ENCODE measurements around the gene SOX21. TPM values are rescaled to one million over a fixed set of nuclear protein-coding genes. Genes with fewer than 3 reads are reported as not detected.

Gene SOX21
- total RNA-seq = not detected
- not detected for total RNA-seq (2013)

DNA sequence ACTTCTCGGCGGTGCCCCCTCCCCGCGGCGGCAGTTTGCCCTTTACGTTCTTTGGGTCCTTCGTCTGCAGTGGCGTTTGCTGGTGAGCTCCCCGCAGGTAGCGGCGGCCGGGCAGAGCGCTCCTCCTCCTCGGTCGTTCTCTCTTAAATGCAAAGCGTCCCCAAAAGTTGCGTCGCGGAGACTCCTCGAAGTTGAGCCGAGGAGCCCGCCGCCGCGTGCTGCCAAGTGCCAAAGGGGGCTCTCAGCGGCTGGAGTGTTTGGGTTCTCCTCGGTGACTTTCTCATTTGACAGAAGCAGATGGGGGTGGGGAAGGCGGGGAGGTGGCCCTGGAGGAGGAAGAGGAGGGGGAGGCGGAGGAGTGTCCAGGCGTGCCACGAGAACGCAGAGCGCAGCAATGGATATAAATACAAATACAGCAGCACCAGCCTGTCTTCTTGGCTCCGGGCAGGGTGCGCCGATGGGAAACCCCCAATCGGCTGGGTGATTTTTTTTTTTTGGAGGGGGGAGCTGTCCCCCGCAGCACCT, at the start of gene SOX21:
Gene SOX21, minus strand, starts transcription at position 259 of the 525 bp plus-strand sequence. CDS start 496 bp downstream, outside the sequence.
- H3K27me3 ChIP-seq (ENCODE audit: control insufficient read depth, insufficient read depth, low read length) = peaks cover 38% of the 10 kb centered on the region
- Mint-ChIP-seq H3K9me3 (no peaks in the 10 kb centered on the region), H3K36me3 (no peaks in the 10 kb centered on the region), H3K27ac (no peak within 1 kb of the TSS), H3K27me3 (ENCODE audit: low read depth in 2 of 2) (peaks cover 43 to 69% of the 10 kb centered on the region in 2 donors), H3K4me3 (peak within 1 kb of the TSS; percentile 17), H3K4me1 (peaks cover 6 to 7% of the 10 kb centered on the region in 2 donors)
- 2% methylated on average over 38 of the region's 38 CpGs for WGBS (ENCODE audit: insufficient coverage)
- TF ChIP-seq, protein P1, sequence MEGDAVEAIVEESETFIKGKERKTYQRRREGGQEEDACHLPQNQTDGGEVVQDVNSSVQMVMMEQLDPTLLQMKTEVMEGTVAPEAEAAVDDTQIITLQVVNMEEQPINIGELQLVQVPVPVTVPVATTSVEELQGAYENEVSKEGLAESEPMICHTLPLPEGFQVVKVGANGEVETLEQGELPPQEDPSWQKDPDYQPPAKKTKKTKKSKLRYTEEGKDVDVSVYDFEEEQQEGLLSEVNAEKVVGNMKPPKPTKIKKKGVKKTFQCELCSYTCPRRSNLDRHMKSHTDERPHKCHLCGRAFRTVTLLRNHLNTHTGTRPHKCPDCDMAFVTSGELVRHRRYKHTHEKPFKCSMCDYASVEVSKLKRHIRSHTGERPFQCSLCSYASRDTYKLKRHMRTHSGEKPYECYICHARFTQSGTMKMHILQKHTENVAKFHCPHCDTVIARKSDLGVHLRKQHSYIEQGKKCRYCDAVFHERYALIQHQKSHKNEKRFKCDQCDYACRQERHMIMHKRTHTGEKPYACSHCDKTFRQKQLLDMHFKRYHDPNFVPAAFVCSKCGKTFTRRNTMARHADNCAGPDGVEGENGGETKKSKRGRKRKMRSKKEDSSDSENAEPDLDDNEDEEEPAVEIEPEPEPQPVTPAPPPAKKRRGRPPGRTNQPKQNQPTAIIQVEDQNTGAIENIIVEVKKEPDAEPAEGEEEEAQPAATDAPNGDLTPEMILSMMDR (IDR thresholded peaks at IDR 0.05) = no peak
- H3K4me3 ChIP-seq (ENCODE audit: low read length) = no peak within 1 kb of the TSS
- H3K4me1 ChIP-seq (ENCODE audit: control insufficient read depth, insufficient read depth, low read length) = peaks cover 14% of the 10 kb centered on the region
- DNase-seq (peak in 1 of 2 donors; percentile 18), ATAC-seq (no peak)
- H3K36me3 ChIP-seq (ENCODE audit: control insufficient read depth, insufficient read depth, low read length) = no peaks in the 10 kb centered on the region
- no peak within 1 kb of the TSS for H3K27ac ChIP-seq (ENCODE audit: low read length)
- intact Hi-C loops (cut with micrococcal nuclease) = no loop called here
- no peaks in the 10 kb centered on the region for H3K9me3 ChIP-seq (ENCODE audit: control insufficient read depth, insufficient read depth, low read length)

DNA sequence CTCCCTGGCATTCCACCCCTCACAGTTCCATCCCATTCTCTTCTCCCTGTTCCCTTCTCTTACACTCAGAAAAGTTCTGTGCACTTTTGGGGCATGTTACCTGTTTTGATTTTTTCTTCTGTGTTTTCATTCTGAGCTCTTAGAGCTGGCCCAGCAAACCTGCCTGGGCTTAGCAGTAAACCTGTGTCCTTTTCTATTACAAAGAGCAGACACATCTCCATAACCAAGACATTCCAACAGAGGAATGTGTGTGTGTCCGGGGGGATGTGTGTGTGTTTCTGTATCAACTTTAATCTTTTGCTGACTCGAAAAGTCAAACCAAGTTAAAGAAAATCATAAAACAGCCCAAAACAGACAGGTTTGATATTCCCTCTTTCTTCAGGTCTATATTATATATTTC, 49.1 kb upstream of the SOX21 start:
- no peak overlapping the region for H3K4me3 Mint-ChIP-seq
- H3K27ac Mint-ChIP-seq = no peak overlapping the region
- Histone ChIP-seq H3K27ac (ENCODE audit: low read length) (no peak overlapping the region), H3K36me3 (ENCODE audit: control insufficient read depth, insufficient read depth, low read length) (no peaks in the 10 kb centered on the region), H3K9me3 (ENCODE audit: control insufficient read depth, insufficient read depth, low read length) (no peaks in the 10 kb centered on the region), H3K27me3 (ENCODE audit: control insufficient read depth, insufficient read depth, low read length) (no peaks in the 10 kb centered on the region), H3K4me1 (ENCODE audit: control insufficient read depth, insufficient read depth, low read length) (no peaks in the 10 kb centered on the region), H3K4me3 (ENCODE audit: low read length) (no peak overlapping the region)
- ATAC-seq (no peak), DNase-seq (no peak)
- H3K27me3 Mint-ChIP-seq (ENCODE audit: low read depth in 2 of 2) = peaks cover 0 to 5% of the 10 kb centered on the region in 2 donors
- intact Hi-C loops (cut with micrococcal nuclease) = no loop called here
- H3K36me3 Mint-ChIP-seq = peaks cover 9% of the 10 kb centered on the region
- WGBS (ENCODE audit: insufficient coverage) = no CpG with 5 or more reads among the region's 2 CpGs
- no peaks in the 10 kb centered on the region for H3K4me1 Mint-ChIP-seq
- H3K9me3 Mint-ChIP-seq = peaks cover 5 to 11% of the 10 kb centered on the region in 2 donors
- TF ChIP-seq, protein P1 (IDR thresholded peaks at IDR 0.05) = no peak

DNA sequence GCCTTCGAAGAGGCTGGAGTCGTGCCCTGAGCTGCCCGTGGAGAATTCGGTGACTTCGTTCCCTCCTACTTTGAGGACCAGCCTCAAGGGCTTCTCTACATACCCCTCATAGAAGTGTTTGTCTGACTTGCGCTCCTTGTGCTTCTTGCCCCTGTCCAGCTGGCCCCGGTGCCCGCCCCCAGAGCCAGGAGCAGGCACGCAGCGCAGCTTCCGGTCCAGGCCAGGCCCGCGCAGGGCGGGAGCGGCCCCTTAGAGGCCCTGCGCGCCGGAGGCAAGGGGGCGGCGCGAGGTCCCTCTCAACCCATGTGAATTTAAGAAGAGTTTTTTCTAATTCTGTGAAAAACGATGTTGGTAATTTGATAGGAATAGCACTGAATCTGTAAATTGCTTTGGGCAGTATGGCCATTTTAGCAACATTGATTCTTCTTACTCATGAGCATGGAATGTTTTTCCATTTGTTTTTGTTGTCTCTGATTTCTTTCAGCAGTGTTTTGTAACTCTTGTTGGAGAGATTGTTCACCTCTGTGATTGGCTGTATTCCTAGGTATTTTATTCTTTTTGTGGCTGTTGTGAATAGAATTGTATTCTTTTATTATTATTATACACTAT, 46.9 kb upstream of the SOX21 start:
- no peak overlapping the region for H3K27ac Mint-ChIP-seq
- Histone ChIP-seq H3K4me1 (ENCODE audit: control insufficient read depth, insufficient read depth, low read length) (no peaks in the 10 kb centered on the region), H3K27me3 (ENCODE audit: control insufficient read depth, insufficient read depth, low read length) (no peaks in the 10 kb centered on the region), H3K9me3 (ENCODE audit: control insufficient read depth, insufficient read depth, low read length) (no peaks in the 10 kb centered on the region), H3K4me3 (ENCODE audit: low read length) (no peak overlapping the region), H3K36me3 (ENCODE audit: control insufficient read depth, insufficient read depth, low read length) (no peaks in the 10 kb centered on the region), H3K27ac (ENCODE audit: low read length) (no peak overlapping the region)
- TF ChIP-seq, protein P1 (IDR thresholded peaks at IDR 0.05) = no peak
- ATAC-seq = no peak
- peaks cover 9% of the 10 kb centered on the region for H3K36me3 Mint-ChIP-seq
- no peak for DNase-seq
- no peaks in the 10 kb centered on the region for H3K4me1 Mint-ChIP-seq
- intact Hi-C loops (cut with micrococcal nuclease) = no loop called here
- no peak overlapping the region for H3K4me3 Mint-ChIP-seq
- H3K27me3 Mint-ChIP-seq (ENCODE audit: low read depth in 2 of 2) = peaks cover 0 to 9% of the 10 kb centered on the region in 2 donors
- 93% methylated on average over 22 of the region's 22 CpGs for WGBS (ENCODE audit: insufficient coverage)
- H3K9me3 Mint-ChIP-seq = peaks cover 5 to 9% of the 10 kb centered on the region in 2 donors
